Urothelium cell line (cell line): ENCODE results near the gene LDAH.

Experiments used
- DNase-seq: peaks from one replicate; pipeline ENCODE4 v3.0.0; 2011; ENCODE audit warnings: low spot score, mixed read lengths
- FAIRE-seq: peaks from 2 replicates; lab custom pipeline; 2011; peaks lifted over from hg19 to GRCh38; lab: Jason Lieb, UNC

LDAH gene

GRCh38 chr2:20670315-20671035 is 152.4 kb downstream of the LDAH start:
- no peak for FAIRE-seq
- no peak for DNase-seq

DNA sequence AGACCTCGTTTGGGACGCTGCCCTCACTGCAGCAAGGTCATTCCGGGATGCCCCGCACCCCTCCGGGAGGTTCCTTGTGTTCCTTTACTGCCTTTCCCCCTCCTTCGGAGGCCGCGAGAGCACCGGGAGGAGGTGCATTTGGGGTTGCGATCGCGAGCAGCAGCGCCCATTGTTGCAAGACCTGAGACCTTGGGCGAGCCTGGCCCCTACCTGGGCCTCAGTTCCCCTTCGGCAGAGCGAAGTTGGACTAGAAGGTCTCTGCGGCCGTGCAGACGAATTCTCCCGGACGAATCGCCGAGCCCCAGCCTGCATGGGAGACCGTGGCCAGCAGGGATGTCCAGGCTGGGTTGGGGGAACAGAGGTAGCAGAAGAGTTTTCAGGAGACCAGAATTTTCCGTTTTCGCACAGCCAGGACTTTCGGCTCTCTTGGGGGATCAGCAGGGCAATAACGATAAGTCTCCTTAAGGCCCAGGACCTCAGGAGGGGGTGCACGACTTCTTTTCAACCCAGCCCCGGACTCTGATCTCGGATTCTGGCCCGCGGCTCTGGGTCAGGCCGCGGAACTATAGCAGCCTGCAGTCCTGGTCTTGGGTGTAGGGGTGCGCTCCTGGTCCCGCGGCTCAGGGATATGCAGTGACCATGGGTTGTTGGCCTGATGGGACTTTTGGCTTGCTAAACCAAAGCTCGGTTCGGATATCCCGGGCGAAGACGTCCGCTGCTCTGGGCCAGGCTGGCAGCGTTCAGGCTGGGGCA is 153.2 kb downstream of the LDAH start:
- FAIRE-seq = no peak
- DNase-seq = no peak

DNA sequence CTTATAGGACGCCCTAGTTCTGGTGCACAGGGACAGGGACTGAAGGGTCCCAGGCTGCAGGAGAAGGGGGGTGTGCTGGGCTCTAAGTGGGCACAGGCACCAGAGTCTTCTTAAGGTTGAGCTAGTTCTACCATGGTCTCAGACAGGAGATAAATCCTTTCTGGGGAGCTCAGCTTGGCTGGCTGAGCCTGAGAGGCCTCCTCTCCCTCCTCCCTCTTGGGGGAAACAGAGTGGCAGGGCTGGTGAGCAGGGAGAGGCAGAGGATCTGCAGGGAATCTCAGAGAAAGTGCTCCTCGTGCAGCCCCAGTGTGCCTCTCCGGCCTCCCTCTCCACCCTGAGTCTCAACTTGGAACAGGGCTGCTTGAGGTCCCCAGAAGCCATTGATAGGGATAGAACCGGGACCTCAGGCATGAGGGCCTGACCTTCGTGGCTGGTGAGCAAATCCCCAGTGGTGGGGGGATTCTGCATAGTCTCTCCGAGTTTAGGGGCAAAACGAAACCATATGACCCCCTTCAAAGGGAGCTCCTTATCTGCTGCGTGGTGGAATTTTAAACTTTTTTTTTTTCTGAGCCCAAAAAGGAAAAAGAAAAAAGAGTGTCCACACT is 153.9 kb downstream of the LDAH start:
- no peak for FAIRE-seq
- DNase-seq = no peak

DNA sequence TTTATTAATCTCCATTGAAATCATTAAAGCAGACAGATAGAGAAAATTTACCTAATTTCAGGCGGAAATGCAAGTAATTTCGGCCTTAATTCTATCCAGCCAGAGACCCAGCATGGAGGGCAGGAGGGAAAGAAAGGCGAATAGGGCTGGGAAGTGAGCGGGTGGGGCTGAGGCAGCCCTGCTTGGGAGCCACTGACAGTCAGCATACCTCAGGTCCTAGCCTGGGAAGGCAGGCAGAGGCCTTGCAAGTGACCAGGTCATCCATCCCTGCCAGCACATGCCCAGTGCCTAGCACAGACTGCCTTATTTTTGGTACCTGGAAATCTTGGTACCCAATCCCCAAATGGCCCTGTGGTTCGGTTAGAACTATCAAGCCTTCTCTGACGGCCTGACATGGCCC is 154.4 kb downstream of the LDAH start:
- DNase-seq (no peak), FAIRE-seq (no peak)

DNA sequence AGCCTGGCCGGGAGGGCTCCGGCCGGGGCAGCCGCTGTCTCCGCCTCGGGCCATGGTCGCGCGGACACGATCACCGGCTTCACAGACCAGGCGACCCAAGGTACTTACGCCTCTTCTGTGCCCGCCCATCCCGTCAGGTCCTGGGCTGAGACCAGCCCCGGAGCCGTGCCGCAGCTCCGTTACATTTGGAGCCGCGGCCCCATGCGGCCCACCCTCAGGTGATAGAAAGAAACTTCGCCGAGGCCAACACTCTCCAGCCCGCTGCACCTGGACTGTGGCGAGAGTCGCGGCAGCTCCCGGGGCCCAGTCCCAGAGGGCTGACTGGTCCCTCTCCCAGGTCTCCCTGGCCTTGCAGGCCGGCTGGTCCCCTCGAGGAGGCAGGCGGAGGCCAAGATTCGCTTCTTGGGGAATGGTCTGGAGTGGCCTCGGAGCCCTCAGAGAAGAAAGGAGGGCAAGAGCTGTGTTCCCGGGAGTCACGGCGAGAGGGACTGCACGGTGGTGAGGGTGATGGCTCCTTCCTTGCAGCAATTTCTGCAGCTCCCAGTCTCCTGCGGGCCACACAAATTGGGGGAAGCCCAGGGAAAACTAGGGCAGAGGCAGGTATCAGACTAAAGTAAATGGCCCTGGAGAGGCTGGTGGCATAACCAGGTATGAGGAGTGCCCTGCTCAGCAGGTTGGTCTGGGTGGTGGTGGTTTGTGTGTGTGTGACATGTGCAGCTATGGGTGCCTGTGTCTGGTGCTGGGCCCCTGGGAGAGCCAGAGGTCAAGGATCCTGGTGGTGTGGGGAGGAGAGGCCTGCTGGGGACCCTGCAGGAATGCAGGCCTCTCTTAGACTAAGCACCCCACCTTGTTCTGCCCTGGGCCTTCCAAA is 155.1 kb downstream of the LDAH start:
- no peak for FAIRE-seq
- DNase-seq = no peak

- DNase-seq = peak; percentile 68
- no peak for FAIRE-seq
Measured at GRCh38 chr2:20667151-20667530, 155.8 kb downstream of the LDAH start.

GRCh38 chr2:20666304-20667150 is 156.4 kb downstream of the LDAH start, which contains the start of gene GDF7:
Gene GDF7, plus strand, starts transcription at chr2:20667144. Its CDS starts 96 bp downstream, at chr2:20667240.
- FAIRE-seq (peak; percentile 80), DNase-seq (peak; percentile 85)

- DNase-seq (no peak), FAIRE-seq (no peak)
Measured at GRCh38 chr2:20666005-20666303, 156.9 kb downstream of the LDAH start.

- DNase-seq (no peak), FAIRE-seq (no peak)
Measured at GRCh38 chr2:20665243-20666004, 157.5 kb downstream of the LDAH start.

DNA sequence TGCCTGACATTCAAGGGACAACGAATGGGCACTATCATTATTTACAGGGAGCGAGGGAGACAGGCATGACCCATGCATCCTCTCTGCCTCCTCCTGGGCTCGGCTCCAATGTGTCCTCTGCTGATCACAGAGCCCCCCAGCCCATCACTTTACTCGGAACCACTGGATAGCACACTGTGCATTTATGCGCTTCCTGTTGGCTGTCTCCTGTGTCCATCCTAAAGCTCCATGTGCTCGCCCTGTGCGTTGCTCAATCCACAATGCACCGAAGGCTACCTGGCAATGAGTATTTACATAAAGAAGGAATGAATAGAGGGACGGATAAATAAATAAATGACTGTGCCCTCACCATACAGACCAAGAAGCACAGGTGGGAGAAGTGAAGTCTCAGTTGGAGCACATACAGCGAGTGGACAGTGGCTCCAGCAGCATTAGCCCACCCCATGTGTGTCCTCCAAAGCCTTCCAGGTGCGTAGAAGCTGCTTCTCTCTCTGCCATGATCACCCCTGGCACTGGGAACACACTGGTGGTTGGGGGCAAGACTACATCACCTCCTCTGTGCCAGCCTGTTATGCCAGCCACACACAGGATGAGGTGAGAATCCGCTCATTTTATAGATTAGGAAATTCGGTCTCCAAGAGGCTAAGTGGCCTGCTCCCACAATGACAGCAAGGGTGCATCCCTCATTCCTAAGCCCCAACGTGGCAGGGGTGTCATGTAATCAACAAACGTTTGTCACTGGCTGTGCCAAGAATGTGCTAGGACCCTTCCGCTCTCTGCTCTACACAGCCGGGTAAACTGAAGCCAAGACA is 158.3 kb downstream of the LDAH start:
- DNase-seq (no peak), FAIRE-seq (peak; percentile 40)

GRCh38 chr2:20664071-20664390 is 158.9 kb downstream of the LDAH start:
- FAIRE-seq (no peak), DNase-seq (no peak)

DNA sequence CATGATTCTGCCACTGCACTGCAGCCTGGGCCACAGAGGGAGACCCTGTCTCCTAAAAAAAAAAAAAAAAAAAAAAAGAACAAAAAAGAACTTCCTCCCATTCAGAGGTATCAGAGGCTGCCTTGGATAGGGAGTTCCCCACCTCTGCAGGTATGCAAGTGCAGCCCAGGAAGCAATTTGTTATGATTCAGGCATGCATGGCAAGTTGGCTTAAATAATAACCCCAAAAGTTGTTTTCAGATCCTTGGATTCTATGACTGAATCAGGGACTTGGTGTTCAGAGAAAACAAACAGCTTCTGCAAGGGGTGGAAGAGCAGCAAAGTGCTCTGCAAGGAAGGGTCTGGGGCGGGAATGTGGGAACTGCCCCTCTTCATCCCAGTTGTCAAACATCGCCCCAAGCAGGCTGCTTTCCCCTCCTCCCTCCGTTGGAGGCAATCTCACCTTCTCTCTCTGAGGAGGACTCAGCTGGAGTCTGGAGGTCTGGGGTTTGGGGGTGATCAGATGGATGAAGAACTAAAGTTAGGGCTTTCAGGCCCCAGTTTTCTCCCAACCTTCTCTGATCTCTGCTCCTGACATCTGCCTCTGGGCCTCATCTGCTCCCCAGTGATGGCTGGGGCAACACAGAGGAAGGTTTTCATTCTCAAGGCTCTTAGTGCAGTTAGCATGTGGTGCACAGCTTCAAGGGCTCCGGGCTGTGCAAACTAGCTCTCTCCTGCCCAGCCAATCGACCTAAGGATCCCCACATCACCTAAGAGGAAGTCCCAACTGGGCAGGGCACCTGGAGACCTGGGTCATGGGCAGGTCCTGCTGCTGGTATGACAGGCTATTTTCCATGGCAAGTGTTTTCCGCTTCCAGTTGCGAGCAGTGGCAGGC is 159.5 kb downstream of the LDAH start:
- no peak for FAIRE-seq
- no peak for DNase-seq

DNA sequence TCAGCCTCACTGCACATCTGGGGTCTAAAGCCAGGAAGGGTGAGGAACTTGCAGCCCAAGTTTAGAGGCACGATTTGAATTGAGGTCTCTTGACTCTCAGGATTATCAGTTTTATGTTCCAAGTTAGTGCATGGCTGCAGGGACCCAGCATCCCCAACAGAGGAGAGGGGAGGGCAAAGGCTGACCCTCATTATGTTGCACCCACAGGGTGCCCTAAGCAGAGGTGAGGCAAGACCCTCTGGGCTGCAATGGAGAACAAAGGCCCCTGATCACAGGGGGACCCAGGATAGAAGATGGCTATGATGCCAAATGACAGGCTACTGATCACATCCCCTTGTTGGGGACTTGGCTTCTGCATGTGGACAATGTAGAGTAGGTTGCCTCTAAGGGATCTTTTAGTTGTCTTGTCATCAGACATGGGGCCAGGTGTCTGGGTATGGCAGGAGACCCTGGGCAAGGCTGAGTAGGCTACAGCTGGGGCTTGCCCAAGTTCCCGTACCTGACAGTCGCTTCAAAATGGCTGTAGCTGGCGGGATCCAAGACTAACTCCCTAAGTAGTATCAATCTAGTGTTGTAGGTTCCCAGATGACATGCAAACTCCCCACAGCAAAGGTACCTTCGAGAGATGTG is 160.5 kb downstream of the LDAH start:
- FAIRE-seq (peak; percentile 72), DNase-seq (no peak)

DNA sequence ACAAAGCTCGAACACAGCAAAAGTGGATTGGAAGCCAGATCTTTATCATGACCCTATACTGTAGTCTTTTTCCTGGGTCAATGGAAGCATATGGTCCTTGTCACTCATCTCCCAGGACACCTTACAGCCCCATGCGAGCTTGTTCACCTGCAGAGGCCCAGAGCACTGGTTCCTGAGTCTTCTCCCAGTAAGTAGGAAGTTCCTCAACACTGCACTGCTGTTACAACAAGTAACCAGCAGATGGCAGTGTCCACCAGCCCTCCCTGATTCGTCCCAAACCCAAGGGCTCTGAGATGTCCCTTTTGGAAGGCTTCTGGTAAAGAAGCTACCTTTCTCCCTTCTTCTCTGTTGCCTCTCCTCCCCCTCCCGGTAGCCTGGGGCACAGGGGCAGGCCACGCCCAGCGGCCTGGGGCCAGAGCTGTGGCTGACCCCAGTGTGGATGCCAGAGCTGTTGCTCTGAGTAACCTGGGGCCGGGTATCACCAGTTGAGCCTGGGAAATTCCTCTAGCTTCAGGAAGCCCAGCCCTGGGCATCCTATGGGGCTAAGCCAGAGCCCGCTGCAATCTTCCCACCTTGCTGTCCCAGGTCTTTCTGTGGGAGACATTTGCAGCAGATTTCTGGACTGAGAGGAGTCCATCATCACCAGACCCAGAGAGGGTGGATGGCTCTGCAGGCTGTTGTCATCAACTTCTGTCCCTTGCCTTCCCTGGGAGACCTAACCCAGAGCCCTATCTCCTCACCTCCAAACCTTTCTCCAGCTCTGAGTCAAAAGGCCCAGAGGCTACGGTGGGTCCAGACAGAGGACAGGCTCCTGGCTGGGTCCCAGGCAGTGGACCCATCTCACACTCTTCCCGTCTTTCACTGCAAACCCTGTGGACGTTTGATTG is 161.2 kb downstream of the LDAH start:
- peak; percentile 85 for DNase-seq
- FAIRE-seq = no peak

- FAIRE-seq (no peak), DNase-seq (no peak)
Measured at GRCh38 chr2:20660506-20661420, 162.1 kb downstream of the LDAH start.
